Sigmoid colon (tissue), 7 donors: ENCODE data around the gene FAM135A. TPM values are rescaled to one million over a fixed set of nuclear protein-coding genes. Genes with fewer than 3 reads are reported as not detected.

Experiments used
- DNase-seq: peaks from one replicate; pipeline ENCODE4 v3.0.0-alpha.2; 2019
- H3K27ac ChIP-seq, 4 donors: fragments of 200-600 bp; sonication (generic); one replicate each; pipeline ENCODE4 v1.5.1; 2016 to 2019; ENCODE audit warnings: mild to moderate bottlenecking in 1 of 4
- H3K27me3 ChIP-seq, 3 donors: fragments of 200-600 bp; sonication (generic); one replicate each; pipeline ENCODE4 v1.5.1; 2019; ENCODE audit warnings: mild to moderate bottlenecking in 1 of 3
- H3K36me3 ChIP-seq, 4 donors: fragments of 200-600 bp; sonication (generic); one replicate each; pipeline ENCODE4 v1.5.1; 2016 to 2019
- H3K4me1 ChIP-seq, 4 donors: fragments of 200-600 bp; sonication (generic); one replicate each; pipeline ENCODE4 v1.5.1; 2017 to 2019
- H3K4me3 ChIP-seq, 4 donors: fragments of 200-600 bp; sonication (generic); one replicate each; pipeline ENCODE4 v1.5.1; 2017 to 2019; ENCODE audit warnings: mild to moderate bottlenecking in 2 of 4, moderate library complexity in 1 of 4
- H3K9me3 ChIP-seq, 4 donors: fragments of 200-600 bp in 3 of 4; sonication (generic) in 3 of 4; one replicate each; pipeline versions ENCODE4 v1.5.1 to v1.6.1; 2013 to 2019
- EP300 ChIP-seq, 4 donors: sonication (generic); formaldehyde crosslinking; IDR thresholded peaks; one replicate each; pipeline ENCODE4 v1.6.1; 2017; ENCODE audit warnings: antibody characterized with exemption in 4 of 4
- POLR2A ChIP-seq, 2 donors: fragments of 450-650 bp; IDR thresholded peaks; one replicate each; pipeline ENCODE4 v1.6.1; 2016; ENCODE audit warnings: antibody characterized with exemption in 2 of 2, mild to moderate bottlenecking in 2 of 2, moderate library complexity in 2 of 2
- POLR2AphosphoS5 ChIP-seq, 4 donors: sonication (generic); formaldehyde crosslinking; IDR thresholded peaks; one replicate each; pipeline ENCODE4 v1.6.1; 2017; ENCODE audit warnings: antibody characterized with exemption in 4 of 4
- WGBS, 2 donors: extraction: QIAGEN DNeasy Blood & Tissue Kit; methylation state at CpG; one replicate each; pipeline ENCODE4 v1.1.7; 2013; 5-methylcytosine and 5-hydroxymethylcytosine counted together
- intact Hi-C: fragments of 100-400 bp; cut with DNase I; formaldehyde crosslinking; loops from one replicate; pipeline ENCODE4 v1.15.1; 2023
- polyA plus RNA-seq, 3 donors: library from polyadenylated mRNA; stranded (reverse); fragments of 200-250 nt; gene quantifications; one replicate each; pipeline ENCODE4 v1.2.3, GENCODE V29; 2013
- total RNA-seq, 4 donors: library from RNA; depleted of rRNA; stranded (reverse); fragments of >200 nt; gene quantifications; one replicate each; pipeline ENCODE4 v1.1.0, GENCODE V29; 2016
- TF ChIP-seq, protein P1 (sequence below), 4 experiments: fragments of 450-650 bp in 3 of 4; fragments of 200-600 bp in 1 of 4; IDR thresholded peaks; one replicate each; pipeline ENCODE4 v1.5.1; 2016 to 2019; ENCODE audit warnings: antibody characterized with exemption in 4 of 4, mild to moderate bottlenecking in 3 of 4, moderate library complexity in 2 of 4
- donor health status: healthy with polysubstance abuse.
- donor health status: Bipolar disorder and iron deficiency.
- donor health status: healthy.

The FAM135A gene
- total and polyA plus RNA-seq, 7 donors, result 15.2 to 31.7 (median 27.7) TPM

GRCh38 chr6:70379473-70380013, 33.8 kb upstream of the FAM135A start:
- TF ChIP-seq EP300 (IDR thresholded peaks at IDR 0.05) (no peak), POLR2A (IDR thresholded peaks at IDR 0.05) (no peak), POLR2AphosphoS5 (IDR thresholded peaks at IDR 0.05) (no peak)
- TF ChIP-seq, protein P1, sequence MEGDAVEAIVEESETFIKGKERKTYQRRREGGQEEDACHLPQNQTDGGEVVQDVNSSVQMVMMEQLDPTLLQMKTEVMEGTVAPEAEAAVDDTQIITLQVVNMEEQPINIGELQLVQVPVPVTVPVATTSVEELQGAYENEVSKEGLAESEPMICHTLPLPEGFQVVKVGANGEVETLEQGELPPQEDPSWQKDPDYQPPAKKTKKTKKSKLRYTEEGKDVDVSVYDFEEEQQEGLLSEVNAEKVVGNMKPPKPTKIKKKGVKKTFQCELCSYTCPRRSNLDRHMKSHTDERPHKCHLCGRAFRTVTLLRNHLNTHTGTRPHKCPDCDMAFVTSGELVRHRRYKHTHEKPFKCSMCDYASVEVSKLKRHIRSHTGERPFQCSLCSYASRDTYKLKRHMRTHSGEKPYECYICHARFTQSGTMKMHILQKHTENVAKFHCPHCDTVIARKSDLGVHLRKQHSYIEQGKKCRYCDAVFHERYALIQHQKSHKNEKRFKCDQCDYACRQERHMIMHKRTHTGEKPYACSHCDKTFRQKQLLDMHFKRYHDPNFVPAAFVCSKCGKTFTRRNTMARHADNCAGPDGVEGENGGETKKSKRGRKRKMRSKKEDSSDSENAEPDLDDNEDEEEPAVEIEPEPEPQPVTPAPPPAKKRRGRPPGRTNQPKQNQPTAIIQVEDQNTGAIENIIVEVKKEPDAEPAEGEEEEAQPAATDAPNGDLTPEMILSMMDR (IDR thresholded peaks at IDR 0.05), result no peak
- no peak for DNase-seq
- Histone ChIP-seq H3K27me3 (no peaks in the 10 kb centered on the region), H3K9me3 (no peaks in the 10 kb centered on the region), H3K4me3 (no peak overlapping the region), H3K36me3 (no peaks in the 10 kb centered on the region), H3K4me1 (no peaks in the 10 kb centered on the region), H3K27ac (no peak overlapping the region)
- 32 to 67% methylated on average over 4 of the region's 4 CpGs for WGBS, 2 donors
- intact Hi-C loops, result no loop called here

- no peak overlapping the region for H3K4me3 ChIP-seq
- TF ChIP-seq, protein P1 (IDR thresholded peaks at IDR 0.05), result no peak
- TF ChIP-seq POLR2AphosphoS5 (IDR thresholded peaks at IDR 0.05) (no peak), POLR2A (IDR thresholded peaks at IDR 0.05) (no peak), EP300 (IDR thresholded peaks at IDR 0.05) (no peak)
- 73 to 80% methylated on average over 5 of the region's 5 CpGs for WGBS, 2 donors
- intact Hi-C loops, result no loop called here
- H3K27me3 ChIP-seq, result no peaks in the 10 kb centered on the region
- H3K4me1 ChIP-seq, result no peaks in the 10 kb centered on the region
- no peak overlapping the region for H3K27ac ChIP-seq
- no peaks in the 10 kb centered on the region for H3K9me3 ChIP-seq
- no peaks in the 10 kb centered on the region for H3K36me3 ChIP-seq
- no peak for DNase-seq
Measured at GRCh38 chr6:70380252-70380651, 33.1 kb upstream of the FAM135A start.

DNA sequence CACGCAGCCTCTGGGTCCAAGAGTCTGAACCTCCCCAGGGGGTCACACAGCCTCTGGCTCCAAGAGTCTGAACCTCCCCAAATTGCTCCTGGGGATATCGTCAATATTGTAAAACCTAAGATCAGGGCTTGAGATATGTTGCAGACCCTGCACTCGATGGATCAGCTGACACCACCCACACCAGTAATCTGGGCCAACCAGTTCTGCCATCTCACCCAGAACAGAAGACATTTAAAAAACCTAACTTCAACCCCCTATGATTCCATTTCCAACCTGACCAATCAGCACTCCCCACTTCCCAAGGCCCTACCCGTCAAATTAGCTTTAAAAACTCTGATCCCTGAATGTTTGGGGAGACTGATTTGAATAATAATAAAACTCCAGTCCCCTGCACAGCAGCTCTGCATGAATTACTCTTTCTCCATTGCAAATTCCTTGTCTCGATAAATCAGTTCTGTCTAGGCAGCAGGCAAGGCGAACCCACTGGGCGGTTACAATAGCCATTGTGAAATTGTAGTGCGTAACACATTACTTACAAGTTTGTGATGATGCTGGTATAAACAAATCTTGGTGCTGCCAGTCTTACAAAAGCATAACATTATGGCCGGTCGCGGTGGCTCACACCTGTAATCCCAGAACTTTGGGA, 32.4 kb upstream of the FAM135A start:
- TF ChIP-seq POLR2A (IDR thresholded peaks at IDR 0.05) (no peak), POLR2AphosphoS5 (IDR thresholded peaks at IDR 0.05) (no peak), EP300 (IDR thresholded peaks at IDR 0.05) (no peak)
- TF ChIP-seq, protein P1 (IDR thresholded peaks at IDR 0.05), result no peak
- H3K27me3 ChIP-seq, result no peaks in the 10 kb centered on the region
- no peaks in the 10 kb centered on the region for H3K4me1 ChIP-seq
- 88 to 95% methylated on average over 11 of the region's 11 CpGs for WGBS, 2 donors
- no peak overlapping the region for H3K4me3 ChIP-seq
- intact Hi-C loops, result no loop called here
- DNase-seq, result no peak
- no peak overlapping the region for H3K27ac ChIP-seq
- H3K36me3 ChIP-seq, result no peaks in the 10 kb centered on the region
- H3K9me3 ChIP-seq, result no peaks in the 10 kb centered on the region

- Histone ChIP-seq H3K4me1 (no peaks in the 10 kb centered on the region), H3K27ac (no peak overlapping the region), H3K36me3 (no peaks in the 10 kb centered on the region), H3K27me3 (no peaks in the 10 kb centered on the region), H3K4me3 (no peak overlapping the region), H3K9me3 (no peaks in the 10 kb centered on the region)
- intact Hi-C loops, result no loop called here
- TF ChIP-seq POLR2AphosphoS5 (IDR thresholded peaks at IDR 0.05), result no peak
- 85 to 92% methylated on average over 5 of the region's 5 CpGs for WGBS, 2 donors
- no peak for DNase-seq
Measured at GRCh38 chr6:70381417-70381782, 31.9 kb upstream of the FAM135A start.

- no peaks in the 10 kb centered on the region for H3K36me3 ChIP-seq
- no peak overlapping the region for H3K4me3 ChIP-seq
- no peaks in the 10 kb centered on the region for H3K9me3 ChIP-seq
- intact Hi-C loops, result no loop called here
- H3K27ac ChIP-seq, result no peak overlapping the region
- H3K27me3 ChIP-seq, result no peaks in the 10 kb centered on the region
- WGBS, 2 donors, result 67 to 77% methylated on average over 1 of the region's 1 CpG
- TF ChIP-seq EP300 (IDR thresholded peaks at IDR 0.05), result no peak
- TF ChIP-seq POLR2AphosphoS5 (IDR thresholded peaks at IDR 0.05), result no peak
- TF ChIP-seq, protein P1 (IDR thresholded peaks at IDR 0.05), result no peak
- TF ChIP-seq POLR2A (IDR thresholded peaks at IDR 0.05), result no peak
- H3K4me1 ChIP-seq, result no peaks in the 10 kb centered on the region
- no peak for DNase-seq
Measured at GRCh38 chr6:70385901-70386300, 27.4 kb upstream of the FAM135A start.
